ENCODE measurements around the gene ZNF777. TPM values are rescaled to one million over a fixed set of nuclear protein-coding genes. Genes with fewer than 3 reads are reported as not detected.

ZNF777 gene
- total and polyA plus RNA-seq, 9 of the 15 experiments (the other 6 are each of a cell fraction or from before 2014, with no cell fraction given): 0.11 to 32.6 (median 9.0) TPM

GRCh38 chr7:149449897-149450296 is 11.0 kb downstream of the ZNF777 start:
- Histone ChIP-seq H3K27me3 (ENCODE audit: control insufficient read depth in 2 of 2, insufficient read depth in 2 of 2, low read length in 2 of 2) (no peaks in the 10 kb centered on the region), H3K9ac (ENCODE audit: insufficient read depth in 1 of 2, low read depth in 2 of 2, low read length in 2 of 2) (no peak overlapping the region), H3K27ac (ENCODE audit: extremely low read depth, low read depth, low read length) (no peak overlapping the region), H3K4me1 (replicated peaks in 1 of 2; ENCODE audit: control insufficient read depth in 2 of 2, insufficient read depth in 2 of 2, low read length in 2 of 2) (no peaks in the 10 kb centered on the region), H3K9me3 (replicated peaks; ENCODE audit: control insufficient read depth, insufficient read depth, low read depth, low read length) (no peaks in the 10 kb centered on the region), H3K36me3 (ENCODE audit: control insufficient read depth, insufficient read depth, low read length) (peaks cover 85% of the 10 kb centered on the region), H2AFZ (ENCODE audit: low read depth, low read length) (no peak overlapping the region), H3K79me2 (ENCODE audit: control insufficient read depth, insufficient read depth, low read length) (no peaks in the 10 kb centered on the region), H4K20me1 (replicated peaks; ENCODE audit: control insufficient read depth, insufficient read depth, low read length) (no peaks in the 10 kb centered on the region), H3K9me1 (ENCODE audit: control insufficient read depth, insufficient read depth, low read length) (no peaks in the 10 kb centered on the region), H3K4me2 (ENCODE audit: insufficient read depth, low read length) (no peak overlapping the region), H3K4me3 (no peak overlapping the region)
- no peak for FAIRE-seq
- no peak for DNase-seq (ENCODE audit: extremely low read depth in 1 of 4, low spot score in 3 of 4)
- intact Hi-C loops (cut with micrococcal nuclease) (no loop called here), in situ Hi-C loops (cut with MboI) (no loop called here)
- 92% methylated on average over 6 of the region's 6 CpGs for WGBS (ENCODE audit: insufficient coverage, low coverage, missing lambda C conversion rate)
- ChIA-PET POLR2A (no interaction called here), CTCF (ENCODE audit: low intra/inter-chr PET ratio) (no interaction called here)
- ATAC-seq: no peak
- BruUV-seq (replicated peaks): no TSS peak
- no peak for TF ChIP-seq ZNF175 (CRISPR knock-in tag; IDR thresholded peaks at IDR 0.05; ENCODE audit: low read depth)
- TF ChIP-seq CHD1 (IDR thresholded peaks at IDR 0.05; ENCODE audit: low read length): no peak
- no peak for TF ChIP-seq MTF1 (CRISPR knock-in tag; IDR thresholded peaks at IDR 0.05; ENCODE audit: borderline replicate concordance)
- TF ChIP-seq ZNF436 (CRISPR knock-in tag; IDR thresholded peaks at IDR 0.05): no peak
- no peak for TF ChIP-seq ZEB2 (IDR thresholded peaks at IDR 0.05)
- TF ChIP-seq ZNF431 (CRISPR knock-in tag; IDR thresholded peaks at IDR 0.05): no peak
- TF ChIP-seq CXXC5 (CRISPR knock-in tag; IDR thresholded peaks at IDR 0.05): no peak
- TF ChIP-seq SLC30A9 (CRISPR knock-in tag; IDR thresholded peaks at IDR 0.05): no peak
- TF ChIP-seq DNMT1 (IDR thresholded peaks at IDR 0.05): no peak
- no peak for TF ChIP-seq TFAP4 (CRISPR knock-in tag; IDR thresholded peaks at IDR 0.05; ENCODE audit: borderline replicate concordance)
- TF ChIP-seq ZC3H4 (CRISPR knock-in tag; IDR thresholded peaks at IDR 0.05; ENCODE audit: borderline replicate concordance): no peak
- no peak for TF ChIP-seq ARHGAP35 (IDR thresholded peaks at IDR 0.05; ENCODE audit: partially characterized antibody)
- TF ChIP-seq WHSC1 (IDR thresholded peaks at IDR 0.05; ENCODE audit: low read length): no peak
- TF ChIP-seq RBM17 (IDR thresholded peaks at IDR 0.05; ENCODE audit: borderline replicate concordance, low read depth, low read length): no peak
- no peak for TF ChIP-seq YY1 (IDR thresholded peaks at IDR 0.05; ENCODE audit: borderline replicate concordance in 1 of 3, control insufficient read depth in 1 of 3, extremely low read depth in 1 of 3, insufficient read depth in 3 of 3, insufficient read length in 1 of 3, insufficient replicate concordance in 2 of 3, low read depth in 1 of 3, low read length in 2 of 3)

All from K562 (cell line).